Progenitor cell of endocrine pancreas (in vitro differentiated cells): ENCODE measurements around the gene ASTN1. TPM values are rescaled to one million over a fixed set of nuclear protein-coding genes. Genes with fewer than 3 reads are reported as not detected.

ENCODE experiments used
- DNase-seq: peaks from one replicate; pipeline ENCODE4 v3.0.0; 2021; ENCODE audit warnings: low spot score; ENCODE audit not compliant: unreplicated experiment
- H3K27ac Mint-ChIP-seq: 2 replicates; pipeline ENCODE4 v1.8.0; 2021; ENCODE audit warnings: mild to moderate bottlenecking, moderate library complexity, mixed read lengths
- H3K27me3 Mint-ChIP-seq: 2 replicates; pipeline ENCODE4 v1.8.0; 2021; ENCODE audit warnings: mixed read lengths
- H3K36me3 Mint-ChIP-seq: 2 replicates; pipeline ENCODE4 v1.8.0; 2022; ENCODE audit warnings: mixed read lengths; ENCODE audit not compliant: insufficient read depth
- H3K4me1 Mint-ChIP-seq: 2 replicates; pipeline ENCODE4 v1.8.0; 2021; ENCODE audit warnings: low read depth, mixed read lengths
- H3K4me3 Mint-ChIP-seq: 2 replicates; pipeline ENCODE4 v1.8.0; 2021; ENCODE audit warnings: low read depth, mild to moderate bottlenecking, moderate library complexity, mixed read lengths
- H3K9me3 Mint-ChIP-seq: 2 replicates; pipeline ENCODE4 v1.8.0; 2021; ENCODE audit warnings: low read depth, mixed read lengths
- CTCF ChIP-seq: fragments of 200-600 bp; sonication (generic); IDR thresholded peaks from one replicate; pipeline ENCODE4 v1.5.0; 2021; ENCODE audit warnings: antibody characterized with exemption, mild to moderate bottlenecking; ENCODE audit not compliant: unreplicated experiment
- total RNA-seq: library from RNA; stranded (reverse); gene quantifications from 2 replicates; pipeline ENCODE4 v1.2.1, GENCODE V29; 2021

Gene ASTN1
- total RNA-seq, 1 donor from 2014 or later, result 0.72 TPM

GRCh38 chr1:177142791-177143271, 21.7 kb downstream of the ASTN1 start:
- no peak for DNase-seq
- H3K4me1 Mint-ChIP-seq, result no peaks in the 10 kb centered on the region
- TF ChIP-seq CTCF, result no peak
- H3K9me3 Mint-ChIP-seq, result no peaks in the 10 kb centered on the region
- peaks cover 7% of the 10 kb centered on the region for H3K27me3 Mint-ChIP-seq
- no peak overlapping the region for H3K4me3 Mint-ChIP-seq
- no peak overlapping the region for H3K27ac Mint-ChIP-seq
- no peaks in the 10 kb centered on the region for H3K36me3 Mint-ChIP-seq

GRCh38 chr1:177142010-177142409, 22.5 kb downstream of the ASTN1 start:
- Mint-ChIP-seq H3K27me3 (peaks cover 7% of the 10 kb centered on the region), H3K9me3 (no peaks in the 10 kb centered on the region), H3K36me3 (no peaks in the 10 kb centered on the region), H3K27ac (no peak overlapping the region), H3K4me1 (no peaks in the 10 kb centered on the region), H3K4me3 (no peak overlapping the region)
- TF ChIP-seq CTCF, result no peak
- no peak for DNase-seq

- TF ChIP-seq CTCF, result no peak
- Mint-ChIP-seq H3K4me3 (no peak overlapping the region), H3K27ac (no peak overlapping the region), H3K4me1 (no peaks in the 10 kb centered on the region), H3K9me3 (no peaks in the 10 kb centered on the region), H3K36me3 (no peaks in the 10 kb centered on the region), H3K27me3 (peaks cover 4% of the 10 kb centered on the region)
- DNase-seq, result no peak
Observed at GRCh38 chr1:177138347-177138746, 26.2 kb downstream of the ASTN1 start.

- H3K9me3 Mint-ChIP-seq, result no peaks in the 10 kb centered on the region
- no peaks in the 10 kb centered on the region for H3K36me3 Mint-ChIP-seq
- H3K27ac Mint-ChIP-seq, result no peak overlapping the region
- TF ChIP-seq CTCF, result no peak
- H3K4me3 Mint-ChIP-seq, result no peak overlapping the region
- DNase-seq, result no peak
- H3K27me3 Mint-ChIP-seq, result peaks cover 4% of the 10 kb centered on the region
- H3K4me1 Mint-ChIP-seq, result no peaks in the 10 kb centered on the region
Observed at GRCh38 chr1:177137814-177138213, 26.7 kb downstream of the ASTN1 start.

- no peak for TF ChIP-seq CTCF
- no peaks in the 10 kb centered on the region for H3K36me3 Mint-ChIP-seq
- no peak for DNase-seq
- peaks cover 8% of the 10 kb centered on the region for H3K27me3 Mint-ChIP-seq
- H3K9me3 Mint-ChIP-seq, result no peaks in the 10 kb centered on the region
- no peak overlapping the region for H3K4me3 Mint-ChIP-seq
- H3K27ac Mint-ChIP-seq, result no peak overlapping the region
- no peaks in the 10 kb centered on the region for H3K4me1 Mint-ChIP-seq
Observed at GRCh38 chr1:177135250-177135649, 29.3 kb downstream of the ASTN1 start.
